ENCODE measurements around the gene AMBN.

The AMBN gene

GRCh38 chr4:70570796-70571195 lies 21.3 kb upstream of the AMBN start:
- TF ChIP-seq ZFX (IDR thresholded peaks at IDR 0.05) (no peak), CTCF (conservative IDR thresholded peaks at IDR 0.05) (no peak)
- H3K27ac ChIP-seq: no peak overlapping the region

GRCh38 chr4:70571772-70572171 lies 20.3 kb upstream of the AMBN start:
- H3K27ac ChIP-seq: no peak overlapping the region
- no peak for TF ChIP-seq ZFX (IDR thresholded peaks at IDR 0.05)

GRCh38 chr4:70575964-70576363 lies 16.1 kb upstream of the AMBN start:
- no peak for TF ChIP-seq ZFX (IDR thresholded peaks at IDR 0.05)
- TF ChIP-seq CTCF (conservative IDR thresholded peaks at IDR 0.05): no peak
- no peak overlapping the region for H3K27ac ChIP-seq

GRCh38 chr4:70577220-70577927 lies 14.7 kb upstream of the AMBN start:
- no peak overlapping the region for H3K27ac ChIP-seq
- TF ChIP-seq ZFX (IDR thresholded peaks at IDR 0.05) (no peak), CTCF (conservative IDR thresholded peaks at IDR 0.05) (no peak)

GRCh38 chr4:70581980-70582379 lies 10.1 kb upstream of the AMBN start:
- H3K27ac ChIP-seq: no peak overlapping the region
- TF ChIP-seq CTCF (conservative IDR thresholded peaks at IDR 0.05) (no peak), ZFX (IDR thresholded peaks at IDR 0.05) (no peak)

GRCh38 chr4:70583952-70584834 lies 7.9 kb upstream of the AMBN start:
- no peak overlapping the region for H3K27ac ChIP-seq

GRCh38 chr4:70586841-70587240 lies 5.2 kb upstream of the AMBN start:
- no peak overlapping the region for H3K27ac ChIP-seq
- no peak for TF ChIP-seq ZFX (IDR thresholded peaks at IDR 0.05)
- no peak for TF ChIP-seq CTCF (conservative IDR thresholded peaks at IDR 0.05)

More at GRCh38 chr4:70583952-70584834, 7.9 kb upstream of the AMBN start:
- TF ChIP-seq CTCF (conservative IDR thresholded peaks at IDR 0.05) (no peak), ZFX (IDR thresholded peaks at IDR 0.05) (no peak)

All from C4-2B (cell line).